ENCODE measurements around the gene SPOCK1. TPM values are rescaled to one million over a fixed set of nuclear protein-coding genes. Genes with fewer than 3 reads are reported as not detected.

The SPOCK1 gene
- total and polyA plus RNA-seq, 2 of the 4 experiments (the other 2 are of a cell fraction): 5.0 to 20.3 TPM

DNA sequence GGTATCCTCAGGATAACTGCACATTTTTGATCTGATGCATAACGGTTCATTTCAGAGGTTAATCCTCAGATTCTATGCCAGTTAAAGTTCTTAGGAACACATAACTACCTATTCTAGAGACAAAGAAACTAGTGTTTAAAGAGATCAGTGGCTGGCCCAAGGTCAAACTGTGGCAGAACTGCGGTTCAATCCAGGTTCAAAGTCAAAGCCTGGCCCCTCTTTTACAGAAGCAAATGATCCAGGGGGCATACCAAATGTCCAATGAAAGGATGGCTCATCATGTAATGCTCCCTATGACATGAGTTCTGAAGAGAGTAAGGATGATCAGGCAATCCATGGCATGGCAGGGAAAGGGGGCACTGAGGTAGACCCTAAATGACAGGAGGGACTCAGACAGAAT, 283.3 kb downstream of the SPOCK1 start:
- Histone ChIP-seq H3K56ac (ENCODE audit: extremely low read depth, insufficient read depth, low read length) (no peak overlapping the region), H3K36me3 (ENCODE audit: control insufficient read depth, insufficient read depth, low read length) (no peaks in the 10 kb centered on the region), H4K91ac (ENCODE audit: insufficient read depth, low read depth, low read length) (no peak overlapping the region), H3K14ac (replicated peaks; ENCODE audit: low read depth, low read length) (no peak overlapping the region), H2AK5ac (ENCODE audit: low read depth, low read length) (no peak overlapping the region), H4K8ac (ENCODE audit: low read depth in 2 of 2, low read length in 2 of 2) (no peak overlapping the region), H3K4me1 (ENCODE audit: control insufficient read depth, insufficient read depth, low read length) (0 out of 2 replicates have a peak, but pooled peaks cover 2% of the 10 kb centered on the region), H3K27me3 (ENCODE audit: control insufficient read depth, insufficient read depth, low read length) (no peaks in the 10 kb centered on the region), H2AFZ (replicated peaks; ENCODE audit: low read length, poor library complexity) (no peak overlapping the region), H2BK15ac (ENCODE audit: low read depth, low read length) (no peak overlapping the region), H3K9me1 (ENCODE audit: insufficient read depth, low read length) (no peaks in the 10 kb centered on the region), H3K23ac (ENCODE audit: low read depth, low read length) (no peak overlapping the region), H3K27ac (ENCODE audit: insufficient read depth, low read length) (no peak overlapping the region), H2BK5ac (ENCODE audit: low read depth, low read length, poor library complexity, severe bottlenecking) (no peak overlapping the region), H3K18ac (ENCODE audit: low read depth, low read length) (no peak overlapping the region), H2BK20ac (ENCODE audit: low read depth, low read length) (no peak overlapping the region), H3K4me2 (ENCODE audit: low read depth, low read length) (no peak overlapping the region), H3K79me1 (ENCODE audit: low read depth in 1 of 2, low read length in 2 of 2) (no peaks in the 10 kb centered on the region; a peak in 1 of 4 replicates), H2AK9ac (replicated peaks; ENCODE audit: low read depth, low read length, poor library complexity) (no peak overlapping the region), H3K9ac (ENCODE audit: low read depth, low read length) (no peak overlapping the region), H3K9me3 (ENCODE audit: control insufficient read depth, insufficient read depth, low read length) (no peaks in the 10 kb centered on the region), H4K20me1 (ENCODE audit: insufficient read depth, low read length) (no peaks in the 10 kb centered on the region), H4K5ac (ENCODE audit: low read depth, low read length) (no peak overlapping the region), H3K4ac (ENCODE audit: low read depth, low read length) (no peak overlapping the region), H2BK120ac (ENCODE audit: low read depth, low read length) (no peak overlapping the region), H3K4me3 (ENCODE audit: insufficient read depth, low read depth, low read length) (no peak overlapping the region)
- WGBS, 2 experiments (ENCODE audit: extremely low coverage in 2 of 2, insufficient read length in 1 of 2): 60% methylated on average over 1 of the region's 2 CpGs; no CpG with 5 or more reads in 1 of the 2 experiments
- BruUV-seq (replicated peaks): no TSS peak
- POLR2A ChIA-PET (ENCODE audit: unreplicated experiment): no interaction called here
- dilution Hi-C loops (cut with HindIII; ENCODE audit: low sequenced_read_pairs, unreplicated experiment) (no loop called here), intact Hi-C loops (cut with micrococcal nuclease) (no loop called here), in situ Hi-C loops (cut with MboI; ENCODE audit: low sequenced_read_pairs) (no loop called here)
- TF ChIP-seq RAD21 (IDR thresholded peaks at IDR 0.05; ENCODE audit: low read length): no peak
- TF ChIP-seq POLR2A (IDR thresholded peaks at IDR 0.05; ENCODE audit: low read depth, low read length): no peak
- TF ChIP-seq MAZ (IDR thresholded peaks at IDR 0.05; ENCODE audit: borderline replicate concordance, low read depth, low read length): no peak
- no peak for TF ChIP-seq CHD1 (IDR thresholded peaks at IDR 0.05; ENCODE audit: low read depth, low read length)
- TF ChIP-seq, protein P1, sequence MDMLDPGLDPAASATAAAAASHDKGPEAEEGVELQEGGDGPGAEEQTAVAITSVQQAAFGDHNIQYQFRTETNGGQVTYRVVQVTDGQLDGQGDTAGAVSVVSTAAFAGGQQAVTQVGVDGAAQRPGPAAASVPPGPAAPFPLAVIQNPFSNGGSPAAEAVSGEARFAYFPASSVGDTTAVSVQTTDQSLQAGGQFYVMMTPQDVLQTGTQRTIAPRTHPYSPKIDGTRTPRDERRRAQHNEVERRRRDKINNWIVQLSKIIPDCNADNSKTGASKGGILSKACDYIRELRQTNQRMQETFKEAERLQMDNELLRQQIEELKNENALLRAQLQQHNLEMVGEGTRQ (IDR thresholded peaks at IDR 0.05; ENCODE audit: low read depth, low read length): no peak
- TF ChIP-seq MXI1 (IDR thresholded peaks at IDR 0.05; ENCODE audit: borderline replicate concordance, low read depth, low read length): no peak
- no peak for TF ChIP-seq BHLHE40 (IDR thresholded peaks at IDR 0.05; ENCODE audit: low read depth, low read length)
- TF ChIP-seq FOS (IDR thresholded peaks at IDR 0.05; ENCODE audit: low read depth, low read length): no peak
- no peak for TF ChIP-seq RFX5 (IDR thresholded peaks at IDR 0.05; ENCODE audit: low read depth, low read length)
- DNase-seq (no peak), ATAC-seq (ENCODE audit: low read depth) (no peak)
- CTCF ChIA-PET: no interaction called here

Data from IMR-90 (cell line).